Rectal smooth muscle tissue (tissue), 1 donor: ENCODE data around the gene USP28.
"Not testable (repeated sequence)": the region's sequence is repeated elsewhere in the genome, so short reads cannot be mapped to it uniquely, and the experiment has no call there.

Experiments used
- H3K27ac ChIP-seq: one replicate; pipeline ENCODE4 v1.7.0; 2013; ENCODE audit warnings: low read depth, low read length, inconsistent platforms
- H3K27me3 ChIP-seq: one replicate; pipeline ENCODE4 v1.7.0; 2013; ENCODE audit warnings: low read length; ENCODE audit not compliant: control insufficient read depth, insufficient read depth
- H3K36me3 ChIP-seq: one replicate; pipeline ENCODE4 v1.7.0; 2013; ENCODE audit warnings: low read length; ENCODE audit not compliant: control insufficient read depth, insufficient read depth
- H3K4me1 ChIP-seq: one replicate; pipeline ENCODE4 v1.7.0; 2013; ENCODE audit warnings: low read length; ENCODE audit not compliant: control insufficient read depth, insufficient read depth
- H3K4me3 ChIP-seq: one replicate; pipeline ENCODE4 v1.7.0; 2013; ENCODE audit warnings: low read length
- H3K9ac ChIP-seq: one replicate; pipeline ENCODE4 v1.7.0; 2013; ENCODE audit warnings: low read length

USP28 gene

DNA sequence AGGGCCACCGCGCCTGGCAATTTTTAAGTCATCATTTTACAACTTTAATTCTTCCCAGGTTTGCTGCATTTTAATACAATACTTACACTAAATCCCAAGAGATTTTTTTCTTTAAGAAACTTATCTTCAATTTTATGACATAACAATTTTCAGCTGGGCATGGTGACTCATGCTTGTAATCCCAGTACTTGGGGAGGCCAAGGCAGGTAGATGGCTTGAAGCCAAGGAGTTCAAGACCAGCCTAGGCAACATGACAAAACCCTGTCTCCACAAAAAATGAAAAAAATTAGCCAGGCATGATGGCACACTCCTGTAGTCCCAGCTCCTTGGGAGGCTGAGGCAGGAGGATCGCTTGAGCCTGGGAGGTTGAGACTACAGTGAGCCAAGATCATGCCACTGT is 56.9 kb downstream of the USP28 start:
- peaks cover 8% of the 10 kb centered on the region for H3K36me3 ChIP-seq
- no peak overlapping the region for H3K9ac ChIP-seq
- no peaks in the 10 kb centered on the region for H3K27me3 ChIP-seq
- H3K4me3 ChIP-seq, result no peak overlapping the region
- no peak overlapping the region for H3K27ac ChIP-seq
- H3K4me1 ChIP-seq, result no peaks in the 10 kb centered on the region

DNA sequence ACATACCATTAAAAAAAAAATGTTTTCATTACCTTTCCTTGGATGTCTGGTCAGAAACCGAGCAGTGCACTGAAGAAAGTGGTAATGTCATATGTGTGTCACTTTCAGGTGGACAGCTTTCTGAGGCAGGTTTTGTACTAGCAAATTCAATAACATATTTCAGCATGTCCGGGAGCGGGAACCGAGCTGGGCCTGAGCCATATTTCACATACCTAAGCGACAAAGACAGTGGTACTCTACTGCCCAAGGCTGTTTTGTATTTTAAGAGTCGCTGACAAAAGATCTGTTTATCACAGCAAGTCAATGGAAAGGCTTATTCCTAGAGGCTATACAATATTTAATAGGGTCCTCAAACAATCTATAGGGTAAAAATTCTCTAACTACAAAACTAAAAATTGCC is 57.7 kb downstream of the USP28 start:
- H3K36me3 ChIP-seq, result peaks cover 8% of the 10 kb centered on the region
- H3K27ac ChIP-seq, result no peak overlapping the region
- H3K4me3 ChIP-seq, result no peak overlapping the region
- no peaks in the 10 kb centered on the region for H3K27me3 ChIP-seq
- no peaks in the 10 kb centered on the region for H3K4me1 ChIP-seq
- H3K9ac ChIP-seq, result no peak overlapping the region

DNA sequence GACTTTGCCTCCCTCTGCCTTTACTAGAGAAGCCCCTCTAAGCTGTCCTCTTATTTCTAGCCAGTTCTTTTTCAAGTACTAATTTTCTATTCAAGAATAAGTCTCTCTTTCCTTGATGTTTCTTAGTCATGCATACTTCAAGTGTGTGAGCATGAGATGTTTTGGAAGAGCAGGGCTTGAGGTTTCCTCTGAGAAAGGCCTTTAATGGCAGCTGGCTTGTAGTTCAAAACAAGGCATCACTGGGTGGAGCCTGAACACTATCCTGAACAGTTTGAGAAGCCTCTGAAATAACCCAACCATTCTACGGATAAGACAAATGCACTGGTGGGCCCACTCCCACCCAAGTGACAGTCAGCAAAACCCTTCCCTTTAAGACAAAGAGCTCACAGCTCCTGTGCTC is 58.2 kb downstream of the USP28 start:
- no peak overlapping the region for H3K27ac ChIP-seq
- peaks cover 8% of the 10 kb centered on the region for H3K36me3 ChIP-seq

DNA sequence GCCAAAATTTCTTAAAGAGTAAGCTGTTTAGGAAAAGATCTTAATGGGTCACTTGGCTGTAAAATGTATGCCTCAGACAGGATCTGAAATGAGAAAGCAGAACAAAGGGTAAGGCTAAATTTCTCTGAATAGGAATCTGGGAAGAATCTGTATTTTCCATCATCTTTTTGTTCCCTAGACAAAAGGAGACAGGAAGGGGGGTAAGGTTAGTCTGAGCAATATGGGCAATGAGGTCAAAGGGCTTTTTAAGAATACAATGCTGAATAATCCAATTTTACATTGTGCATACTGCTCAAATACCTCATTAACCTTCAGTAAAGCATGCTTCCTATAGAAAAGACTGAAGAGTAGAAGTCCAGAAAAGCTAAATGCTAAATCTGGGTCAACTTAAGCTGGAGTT is 61.2 kb downstream of the USP28 start:
- Histone ChIP-seq H3K9ac (no peak overlapping the region), H3K4me3 (no peak overlapping the region), H3K36me3 (peaks cover 5% of the 10 kb centered on the region), H3K27ac (no peak overlapping the region), H3K4me1 (no peaks in the 10 kb centered on the region), H3K27me3 (no peaks in the 10 kb centered on the region)

More for the DNA sequence above, 58.2 kb downstream of the USP28 start:
- Histone ChIP-seq H3K4me3 (no peak overlapping the region), H3K9ac (no peak overlapping the region), H3K4me1 (no peaks in the 10 kb centered on the region), H3K27me3 (no peaks in the 10 kb centered on the region)

DNA sequence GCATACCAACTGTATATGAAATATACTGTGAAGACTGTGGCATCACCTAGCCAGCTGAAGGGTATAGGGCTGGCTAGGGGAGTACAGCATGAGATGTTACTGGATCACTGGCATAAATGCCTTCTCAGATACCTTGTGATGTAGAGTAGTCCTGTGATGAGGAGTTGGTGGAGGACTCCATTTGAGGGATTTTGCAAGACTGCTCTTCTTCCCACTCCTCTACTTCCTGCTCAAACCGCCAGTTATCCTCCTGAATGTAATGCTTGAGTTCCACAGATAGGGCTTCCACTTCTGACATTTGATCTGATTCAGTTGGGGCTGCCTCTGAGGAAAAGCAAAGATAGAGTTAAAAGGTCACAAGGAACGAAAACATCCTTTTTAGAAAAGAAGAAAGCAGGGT is 66.4 kb downstream of the USP28 start:
- Histone ChIP-seq H3K4me1 (no peaks in the 10 kb centered on the region), H3K36me3 (peaks cover 19% of the 10 kb centered on the region)

DNA sequence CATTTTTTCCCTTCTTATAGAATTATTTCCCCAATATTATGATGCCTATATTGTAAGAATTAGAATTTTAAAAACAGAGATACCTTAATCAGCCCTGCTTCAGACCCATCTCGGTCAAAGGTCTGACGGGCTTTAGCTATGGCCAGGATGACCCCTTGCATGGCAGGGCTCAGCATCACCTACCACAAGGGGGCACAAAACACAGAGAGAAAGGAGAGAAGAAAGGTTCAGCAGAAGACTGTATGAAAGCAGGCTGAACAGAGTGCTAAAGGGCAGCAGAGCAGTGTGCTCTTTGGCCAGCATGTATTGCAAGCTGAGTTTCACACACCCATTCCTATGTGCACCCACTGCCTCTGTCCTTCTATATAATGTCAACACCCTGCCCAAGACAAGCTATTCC is 69.0 kb downstream of the USP28 start:
- Histone ChIP-seq H3K9ac (no peak overlapping the region), H3K4me1 (no peaks in the 10 kb centered on the region), H3K36me3 (peaks cover 18% of the 10 kb centered on the region), H3K27me3 (no peaks in the 10 kb centered on the region), H3K4me3 (no peak overlapping the region), H3K27ac (no peak overlapping the region)

More for the DNA sequence above, 66.4 kb downstream of the USP28 start:
- no peak overlapping the region for H3K9ac ChIP-seq
- no peaks in the 10 kb centered on the region for H3K27me3 ChIP-seq
- no peak overlapping the region for H3K27ac ChIP-seq
- no peak overlapping the region for H3K4me3 ChIP-seq

DNA sequence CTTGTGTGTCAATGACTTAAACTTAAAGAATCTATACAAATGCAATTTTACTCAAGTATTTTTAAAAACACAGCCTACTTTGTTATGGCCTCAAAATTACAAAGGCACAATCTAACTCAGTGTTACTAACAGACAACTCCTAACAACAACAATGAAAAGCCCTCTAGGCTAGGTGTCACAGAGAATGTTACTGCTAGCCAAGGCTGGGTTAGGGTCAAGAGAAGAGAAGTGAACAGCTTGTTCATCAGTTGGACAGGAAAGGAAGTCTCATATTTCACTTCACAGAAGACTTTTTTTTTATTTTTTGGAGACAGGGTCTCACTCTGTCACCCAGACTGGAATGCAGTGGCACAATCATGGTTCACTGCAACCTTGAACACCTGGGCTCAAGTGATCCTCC is 69.7 kb downstream of the USP28 start:
- no peaks in the 10 kb centered on the region for H3K4me1 ChIP-seq
- no peak overlapping the region for H3K4me3 ChIP-seq
- H3K36me3 ChIP-seq, result peaks cover 13% of the 10 kb centered on the region
- no peaks in the 10 kb centered on the region for H3K27me3 ChIP-seq
- no peak overlapping the region for H3K27ac ChIP-seq
- no peak overlapping the region for H3K9ac ChIP-seq

DNA sequence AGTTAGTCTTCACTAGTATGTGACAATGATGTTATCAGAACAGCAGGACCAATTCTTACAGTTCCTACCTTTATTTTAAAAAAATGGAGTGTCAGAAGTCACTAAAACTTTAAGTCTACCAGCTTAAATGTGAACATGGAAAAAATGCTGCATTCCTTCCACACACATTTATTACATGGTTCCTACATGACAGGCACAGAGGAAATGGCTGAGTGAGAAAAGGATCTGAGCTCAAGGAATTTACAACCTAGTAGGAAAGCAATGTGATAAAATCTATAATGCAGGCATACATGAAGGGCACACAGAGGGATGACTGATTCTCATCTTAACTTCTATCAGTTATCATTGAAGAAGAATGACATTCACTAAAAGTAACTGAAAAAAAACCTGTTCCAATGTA is 72.8 kb downstream of the USP28 start:
- Histone ChIP-seq H3K4me1 (no peaks in the 10 kb centered on the region), H3K4me3 (no peak overlapping the region), H3K27ac (no peak overlapping the region), H3K9ac (no peak overlapping the region), H3K36me3 (peaks cover 4% of the 10 kb centered on the region), H3K27me3 (no peaks in the 10 kb centered on the region)

DNA sequence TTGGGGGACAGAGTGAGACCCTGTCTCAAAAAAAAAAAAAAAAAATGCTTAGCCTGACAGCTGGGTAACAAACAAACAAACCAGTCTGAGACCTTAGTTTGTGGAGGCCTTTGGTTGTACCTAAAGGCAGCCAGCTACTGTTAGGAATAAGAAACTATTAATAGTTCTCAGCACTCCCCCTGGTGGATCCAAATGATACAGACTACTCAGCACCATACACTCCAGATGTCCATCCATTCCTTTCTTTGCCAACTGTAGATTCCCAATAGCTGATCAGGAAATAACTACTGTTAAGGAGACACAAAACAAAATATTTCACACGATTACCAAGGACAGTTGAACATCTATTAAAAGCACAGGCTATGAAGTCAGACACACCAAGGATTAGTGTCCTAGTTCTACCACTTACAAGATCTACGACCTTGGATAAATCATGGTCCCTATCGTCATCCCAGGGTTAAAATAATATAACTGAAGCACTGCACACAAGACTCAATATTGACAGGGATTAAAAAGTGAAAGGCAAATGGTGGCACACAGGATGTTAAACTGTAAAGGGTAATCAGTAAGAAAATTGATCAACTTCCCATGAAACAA is 78.6 kb downstream of the USP28 start:
- H3K36me3 ChIP-seq, result no peaks in the 10 kb centered on the region
- no peaks in the 10 kb centered on the region for H3K4me1 ChIP-seq
- H3K27me3 ChIP-seq, result no peaks in the 10 kb centered on the region
- H3K9ac ChIP-seq, result no peak overlapping the region
- H3K4me3 ChIP-seq, result no peak overlapping the region
- H3K27ac ChIP-seq, result no peak overlapping the region

DNA sequence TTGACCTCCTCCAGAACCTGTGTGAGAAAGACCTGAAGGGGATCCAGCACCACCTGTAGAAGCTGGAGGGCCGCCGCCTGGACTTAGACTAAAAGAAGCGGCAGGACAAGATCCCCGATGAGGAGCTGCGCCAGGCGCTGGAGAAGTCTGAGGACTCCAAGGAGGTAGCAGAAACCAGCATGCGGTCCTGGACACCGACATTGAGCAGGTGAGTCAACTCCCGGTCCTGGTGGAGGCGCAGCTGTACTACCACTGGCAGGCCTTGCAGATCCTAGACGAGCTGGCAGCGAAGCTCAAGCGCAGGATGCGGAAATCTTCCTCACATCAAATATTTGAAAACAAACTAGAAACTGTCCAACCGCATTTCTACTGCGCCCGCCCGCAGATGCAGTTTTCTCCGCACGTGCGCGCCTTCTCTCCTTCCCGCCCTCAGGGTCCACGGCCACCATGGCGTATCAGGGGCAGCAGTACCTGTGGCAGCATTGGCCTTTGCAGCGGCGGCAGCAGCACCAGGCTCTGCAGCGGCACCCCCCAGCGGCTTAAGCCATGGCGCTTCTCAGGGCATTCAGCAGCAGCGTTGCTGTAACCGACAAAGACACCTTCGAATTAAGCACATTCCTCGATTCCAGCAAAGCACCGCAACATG is 85.6 kb downstream of the USP28 start:
- Histone ChIP-seq H3K36me3 (no peaks in the 10 kb centered on the region), H3K9ac (no peak overlapping the region), H3K27me3 (no peaks in the 10 kb centered on the region), H3K4me1 (no peaks in the 10 kb centered on the region), H3K4me3 (no peak overlapping the region), H3K27ac (no peak overlapping the region)

DNA sequence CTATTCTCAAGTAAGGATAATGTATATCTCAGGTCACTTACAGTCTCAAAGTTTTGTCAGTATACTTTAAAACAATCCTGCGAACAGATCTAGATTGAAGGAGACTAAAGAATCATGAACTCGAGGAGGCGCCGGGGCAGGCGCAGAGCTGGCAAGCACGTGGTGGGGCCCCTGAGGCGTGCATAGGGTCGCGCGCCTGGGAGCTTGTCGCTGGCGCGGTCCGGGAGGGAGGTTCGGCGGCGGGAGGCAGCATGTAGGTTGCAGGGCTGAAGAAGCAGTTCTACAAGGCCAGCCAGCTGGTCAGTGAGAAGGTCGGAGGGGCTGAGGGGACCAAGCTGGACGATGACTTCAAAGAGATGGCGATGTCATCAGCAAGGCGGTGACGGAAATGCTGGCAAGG is 86.4 kb downstream of the USP28 start:
- not testable (repeated sequence) for H3K4me1 ChIP-seq, H3K9ac ChIP-seq, H3K4me3 ChIP-seq, H3K27ac ChIP-seq, H3K36me3 ChIP-seq, H3K27me3 ChIP-seq

DNA sequence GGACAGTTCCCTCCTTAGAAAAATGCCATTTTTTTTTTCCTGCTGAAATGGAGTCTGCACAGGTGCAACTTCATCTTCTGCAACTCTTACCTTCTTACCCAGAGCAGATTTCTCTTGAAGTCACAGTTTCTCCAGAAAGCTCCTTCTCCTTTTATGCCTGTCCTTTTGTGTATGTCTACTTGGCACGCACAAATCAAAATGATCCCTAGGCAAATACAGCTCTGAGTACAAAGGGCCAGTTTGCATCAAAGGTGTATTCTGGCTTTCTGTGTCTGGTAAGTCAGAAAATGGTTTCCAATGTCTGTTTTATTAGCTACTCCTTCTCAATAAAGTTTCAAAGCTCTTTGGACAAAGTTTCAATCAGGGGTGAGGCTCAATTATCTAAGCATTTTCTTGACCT is 93.2 kb downstream of the USP28 start:
- H3K4me3 ChIP-seq, result no peak overlapping the region
- H3K27ac ChIP-seq, result no peak overlapping the region
- H3K4me1 ChIP-seq, result no peaks in the 10 kb centered on the region
- no peaks in the 10 kb centered on the region for H3K36me3 ChIP-seq
- H3K27me3 ChIP-seq, result peaks cover 2% of the 10 kb centered on the region
- H3K9ac ChIP-seq, result no peak overlapping the region

DNA sequence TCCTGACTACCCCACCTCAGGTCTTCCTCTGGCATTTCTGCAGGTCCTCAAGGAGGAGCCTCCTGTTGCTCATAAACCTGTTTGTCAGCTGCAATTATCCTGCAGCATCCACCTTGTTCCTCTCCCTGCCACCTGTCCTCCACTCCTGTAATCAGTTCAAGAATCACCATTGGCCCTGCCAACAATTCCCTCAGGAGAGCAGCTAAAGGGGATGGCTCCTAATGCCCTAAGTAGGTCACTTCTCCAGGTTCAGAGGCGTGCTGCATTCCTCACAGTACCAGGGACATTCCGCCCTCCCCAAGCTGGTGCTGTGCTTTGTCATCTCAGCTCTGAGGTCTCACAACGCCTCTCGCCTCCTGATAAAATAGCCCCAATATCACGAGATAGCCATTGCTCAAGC is 93.7 kb downstream of the USP28 start:
- Histone ChIP-seq H3K27ac (no peak overlapping the region), H3K4me3 (no peak overlapping the region), H3K36me3 (no peaks in the 10 kb centered on the region), H3K4me1 (no peaks in the 10 kb centered on the region), H3K27me3 (peaks cover 2% of the 10 kb centered on the region), H3K9ac (no peak overlapping the region)
